ENCODE results near the gene ZNF17.

ZNF17 gene

DNA sequence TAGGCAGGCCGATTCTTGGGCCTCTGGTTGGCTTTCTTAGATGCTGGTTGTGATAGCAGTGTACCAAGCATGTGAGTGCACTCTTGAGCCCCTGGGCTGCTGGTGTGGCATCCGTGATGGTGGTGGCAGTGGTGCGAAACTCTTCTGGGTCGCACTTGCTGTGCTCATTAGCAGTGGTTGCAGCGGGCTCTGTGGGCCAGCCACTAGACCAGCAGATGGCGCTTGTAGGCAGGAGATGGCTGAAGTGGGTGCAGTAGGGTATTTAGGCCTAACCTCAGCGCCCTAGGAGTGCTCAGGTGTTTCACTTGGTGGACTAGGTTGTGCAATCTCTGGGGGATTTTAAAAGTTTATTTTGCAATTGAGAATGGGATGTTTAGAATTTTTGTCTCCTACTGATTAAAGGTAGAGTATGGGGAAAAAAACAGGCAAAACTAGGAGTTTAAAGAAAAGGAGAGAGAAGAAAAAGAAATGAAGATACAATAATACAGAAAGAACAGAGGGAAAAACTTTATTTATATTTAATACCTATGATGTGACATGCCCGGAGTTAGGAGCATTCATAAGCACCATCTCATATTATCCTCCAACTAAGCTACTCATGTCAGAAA is 4.3 kb upstream of the ZNF17 start:
- no peak overlapping the region for H3K9ac ChIP-seq (ENCODE audit: low read length)
- no peaks in the 10 kb centered on the region for H3K9me2 ChIP-seq (replicated peaks; ENCODE audit: insufficient read depth, low read length)
- no peaks in the 10 kb centered on the region for H3K9me3 ChIP-seq (replicated peaks; ENCODE audit: insufficient read depth, low read length)
- H3K4me2 ChIP-seq (ENCODE audit: low read depth, low read length): no peak overlapping the region
- peak; percentile 65 for DNase-seq
- TF ChIP-seq, protein P1, sequence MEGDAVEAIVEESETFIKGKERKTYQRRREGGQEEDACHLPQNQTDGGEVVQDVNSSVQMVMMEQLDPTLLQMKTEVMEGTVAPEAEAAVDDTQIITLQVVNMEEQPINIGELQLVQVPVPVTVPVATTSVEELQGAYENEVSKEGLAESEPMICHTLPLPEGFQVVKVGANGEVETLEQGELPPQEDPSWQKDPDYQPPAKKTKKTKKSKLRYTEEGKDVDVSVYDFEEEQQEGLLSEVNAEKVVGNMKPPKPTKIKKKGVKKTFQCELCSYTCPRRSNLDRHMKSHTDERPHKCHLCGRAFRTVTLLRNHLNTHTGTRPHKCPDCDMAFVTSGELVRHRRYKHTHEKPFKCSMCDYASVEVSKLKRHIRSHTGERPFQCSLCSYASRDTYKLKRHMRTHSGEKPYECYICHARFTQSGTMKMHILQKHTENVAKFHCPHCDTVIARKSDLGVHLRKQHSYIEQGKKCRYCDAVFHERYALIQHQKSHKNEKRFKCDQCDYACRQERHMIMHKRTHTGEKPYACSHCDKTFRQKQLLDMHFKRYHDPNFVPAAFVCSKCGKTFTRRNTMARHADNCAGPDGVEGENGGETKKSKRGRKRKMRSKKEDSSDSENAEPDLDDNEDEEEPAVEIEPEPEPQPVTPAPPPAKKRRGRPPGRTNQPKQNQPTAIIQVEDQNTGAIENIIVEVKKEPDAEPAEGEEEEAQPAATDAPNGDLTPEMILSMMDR (IDR thresholded peaks at IDR 0.05; ENCODE audit: low read length): peak; percentile 80
- no peak for TF ChIP-seq EZH2 (optimal IDR thresholded peaks at IDR 0.05; ENCODE audit: low read depth, low read length)
- no peaks in the 10 kb centered on the region for H3K36me3 ChIP-seq (replicated peaks; ENCODE audit: insufficient read depth, low read length)
- H3K27ac ChIP-seq (ENCODE audit: low read length): no peak overlapping the region
- H3K4me3 ChIP-seq (ENCODE audit: low read length): no peak overlapping the region
- peaks cover 4% of the 10 kb centered on the region; the same call in 1 of the 2 replicates for H3K4me1 ChIP-seq (ENCODE audit: low read length)
- peaks cover 5% of the 10 kb centered on the region for H3K79me2 ChIP-seq (ENCODE audit: low read length)
- H3F3A ChIP-seq (ENCODE audit: insufficient read depth, low read length): no peaks in the 10 kb centered on the region
- no peaks in the 10 kb centered on the region for H4K20me1 ChIP-seq (ENCODE audit: insufficient read depth, low read length)
- H2AFZ ChIP-seq (ENCODE audit: low read length): no peak overlapping the region
- H3K27me3 ChIP-seq (replicated peaks; ENCODE audit: insufficient read depth, low read length): no peaks in the 10 kb centered on the region

DNA sequence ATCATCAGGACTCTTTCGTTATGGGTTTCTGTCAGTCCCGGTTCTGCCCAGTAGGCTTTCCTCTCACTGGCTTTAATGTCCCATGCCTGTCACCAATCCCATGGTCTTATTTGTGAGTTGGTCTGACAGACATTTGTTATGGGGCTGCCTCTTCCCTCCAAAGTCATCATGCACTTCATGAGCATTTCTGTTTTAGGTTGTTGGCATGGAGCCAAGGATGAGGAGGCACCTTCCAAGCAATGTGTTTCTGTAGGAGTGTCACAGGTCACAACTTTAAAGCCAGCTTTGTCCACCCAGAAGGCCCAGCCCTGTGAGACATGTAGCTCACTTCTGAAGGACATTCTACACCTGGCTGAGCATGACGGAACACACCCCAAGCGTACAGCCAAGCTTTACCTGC is 8.5 kb downstream of the ZNF17 start:
- H3K4me1 ChIP-seq (ENCODE audit: low read length): no peaks in the 10 kb centered on the region
- no peak overlapping the region for H3K4me2 ChIP-seq (ENCODE audit: low read depth, low read length)
- no peaks in the 10 kb centered on the region for H3K27me3 ChIP-seq (replicated peaks; ENCODE audit: insufficient read depth, low read length)
- no peak overlapping the region for H3K27ac ChIP-seq (ENCODE audit: low read length)
- H3F3A ChIP-seq (ENCODE audit: insufficient read depth, low read length): no peaks in the 10 kb centered on the region
- H3K9me2 ChIP-seq (replicated peaks; ENCODE audit: insufficient read depth, low read length): no peaks in the 10 kb centered on the region
- H4K20me1 ChIP-seq (ENCODE audit: insufficient read depth, low read length): no peaks in the 10 kb centered on the region
- no peaks in the 10 kb centered on the region for H3K9me3 ChIP-seq (replicated peaks; ENCODE audit: insufficient read depth, low read length)
- no peak overlapping the region for H3K4me3 ChIP-seq (ENCODE audit: low read length)
- no peak for TF ChIP-seq EZH2 (optimal IDR thresholded peaks at IDR 0.05; ENCODE audit: low read depth, low read length)
- no peak for TF ChIP-seq EZH2phosphoT487 (IDR thresholded peaks at IDR 0.05; ENCODE audit: low read length)
- TF ChIP-seq, protein P1 (IDR thresholded peaks at IDR 0.05; ENCODE audit: low read length): no peak
- H2AFZ ChIP-seq (ENCODE audit: low read length): no peak overlapping the region
- no peak for DNase-seq
- H3K9ac ChIP-seq (ENCODE audit: low read length): no peak overlapping the region
- peaks cover 22% of the 10 kb centered on the region for H3K36me3 ChIP-seq (replicated peaks; ENCODE audit: insufficient read depth, low read length)
- H3K79me2 ChIP-seq (ENCODE audit: low read length): peaks cover 16% of the 10 kb centered on the region

DNA sequence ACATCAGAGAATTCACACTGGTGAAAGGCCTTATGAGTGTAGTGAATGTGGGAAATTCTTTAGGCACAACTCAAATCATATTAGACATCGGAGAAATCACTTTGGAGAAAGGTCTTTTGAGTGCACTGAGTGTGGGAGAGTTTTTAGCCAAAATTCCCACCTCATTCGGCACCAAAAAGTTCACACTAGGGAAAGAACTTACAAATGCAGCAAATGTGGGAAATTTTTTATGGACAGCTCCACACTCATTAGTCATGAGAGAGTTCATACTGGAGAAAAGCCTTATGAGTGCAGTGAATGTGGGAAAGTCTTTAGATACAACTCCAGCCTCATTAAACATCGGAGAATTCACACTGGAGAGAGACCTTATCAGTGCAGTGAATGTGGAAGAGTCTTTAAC is 10.1 kb downstream of the ZNF17 start:
- Histone ChIP-seq H2AFZ (ENCODE audit: low read length) (no peak overlapping the region), H3K4me1 (ENCODE audit: low read length) (no peaks in the 10 kb centered on the region), H3K9ac (ENCODE audit: low read length) (no peak overlapping the region), H3K9me2 (replicated peaks; ENCODE audit: insufficient read depth, low read length) (no peaks in the 10 kb centered on the region), H3K4me3 (ENCODE audit: low read length) (no peak overlapping the region), H3K27me3 (replicated peaks; ENCODE audit: insufficient read depth, low read length) (no peaks in the 10 kb centered on the region), H3K4me2 (ENCODE audit: low read depth, low read length) (no peak overlapping the region), H4K20me1 (ENCODE audit: insufficient read depth, low read length) (no peaks in the 10 kb centered on the region), H3K79me2 (ENCODE audit: low read length) (peaks cover 6% of the 10 kb centered on the region), H3K36me3 (replicated peaks; ENCODE audit: insufficient read depth, low read length) (peaks cover 22% of the 10 kb centered on the region), H3F3A (ENCODE audit: insufficient read depth, low read length) (no peaks in the 10 kb centered on the region), H3K9me3 (replicated peaks; ENCODE audit: insufficient read depth, low read length) (no peaks in the 10 kb centered on the region), H3K27ac (ENCODE audit: low read length) (no peak overlapping the region)
- no peak for DNase-seq
- TF ChIP-seq, protein P1 (IDR thresholded peaks at IDR 0.05; ENCODE audit: low read length): no peak
- TF ChIP-seq EZH2 (optimal IDR thresholded peaks at IDR 0.05; ENCODE audit: low read depth, low read length): no peak
- no peak for TF ChIP-seq EZH2phosphoT487 (IDR thresholded peaks at IDR 0.05; ENCODE audit: low read length)

Measured in MM.1S (cell line).